GM12891 (cell line): ENCODE data around the gene BNIP3.

Source experiments
- PAX5 ChIP-seq: IDR thresholded peaks from 2 replicates; pipeline ENCODE4 v1.6.1; 2011; ENCODE audit warnings: low read length, moderate library complexity, mild to moderate bottlenecking; ENCODE audit not compliant: insufficient read depth, severe bottlenecking
- POLR2A ChIP-seq: IDR thresholded peaks from 2 replicates; pipeline ENCODE4 v1.6.1; 2011; ENCODE audit warnings: low read depth, low read length, control low read depth
- POLR2AphosphoS5 ChIP-seq: IDR thresholded peaks from 2 replicates; pipeline ENCODE4 v1.6.1; 2011; ENCODE audit warnings: low read depth, low read length, control low read depth
- SPI1 ChIP-seq: IDR thresholded peaks from 2 replicates; pipeline ENCODE4 v1.6.1; 2011; ENCODE audit warnings: low read depth, low read length, control low read depth
- TAF1 ChIP-seq: IDR thresholded peaks from 2 replicates; pipeline ENCODE4 v1.6.1; 2011; ENCODE audit warnings: low read depth, low read length, control low read depth

- TF ChIP-seq POLR2A: no peak
- TF ChIP-seq TAF1: no peak
- TF ChIP-seq POLR2AphosphoS5: no peak
- TF ChIP-seq SPI1: no peak
- no peak for TF ChIP-seq PAX5
Observed at GRCh38 chr10:132011445-132011844, 29.7 kb upstream of the BNIP3 start.
